CD4-positive, alpha-beta T cell treated with Interleukin-15 for 1 hour (primary cell): ENCODE data around the gene SLC25A29.
"Not testable (repeated sequence)": the region's sequence is repeated elsewhere in the genome, so short reads cannot be mapped to it uniquely, and the experiment has no call there.

Experiments used
- DNase-seq: peaks from one replicate; pipeline ENCODE4 v3.0.0-alpha.2; 2020

Gene SLC25A29

DNA sequence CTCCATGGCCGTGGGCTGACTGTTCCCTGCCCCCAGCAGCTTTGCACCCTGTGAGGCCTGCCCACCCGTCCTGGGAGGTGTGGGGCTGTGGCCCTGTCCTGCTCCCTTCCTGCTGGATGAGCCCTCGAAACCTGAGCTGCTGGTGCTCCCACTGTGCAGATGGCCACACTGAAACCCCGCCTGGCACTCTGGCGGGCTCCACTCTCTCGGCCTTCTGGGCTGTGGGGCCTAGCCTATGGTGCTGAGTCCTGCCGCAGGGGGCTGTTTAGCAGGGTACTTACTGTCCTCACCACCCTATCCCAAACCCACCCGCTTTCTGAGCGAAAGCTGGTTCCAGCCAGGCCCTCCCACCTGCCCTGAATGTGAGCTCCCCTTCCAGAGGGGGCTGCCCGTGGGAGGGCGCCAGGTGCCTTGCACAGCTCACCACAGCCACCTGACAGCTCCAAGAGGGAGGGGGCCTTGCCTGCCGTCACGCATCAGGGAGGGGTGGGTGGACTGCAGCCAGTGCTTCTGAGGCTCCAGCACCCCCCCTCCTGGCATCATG is 24.2 kb upstream of the SLC25A29 start:
- DNase-seq = no peak

- DNase-seq = no peak
Measured at GRCh38 chr14:100330007-100330344, 23.7 kb upstream of the SLC25A29 start.

DNA sequence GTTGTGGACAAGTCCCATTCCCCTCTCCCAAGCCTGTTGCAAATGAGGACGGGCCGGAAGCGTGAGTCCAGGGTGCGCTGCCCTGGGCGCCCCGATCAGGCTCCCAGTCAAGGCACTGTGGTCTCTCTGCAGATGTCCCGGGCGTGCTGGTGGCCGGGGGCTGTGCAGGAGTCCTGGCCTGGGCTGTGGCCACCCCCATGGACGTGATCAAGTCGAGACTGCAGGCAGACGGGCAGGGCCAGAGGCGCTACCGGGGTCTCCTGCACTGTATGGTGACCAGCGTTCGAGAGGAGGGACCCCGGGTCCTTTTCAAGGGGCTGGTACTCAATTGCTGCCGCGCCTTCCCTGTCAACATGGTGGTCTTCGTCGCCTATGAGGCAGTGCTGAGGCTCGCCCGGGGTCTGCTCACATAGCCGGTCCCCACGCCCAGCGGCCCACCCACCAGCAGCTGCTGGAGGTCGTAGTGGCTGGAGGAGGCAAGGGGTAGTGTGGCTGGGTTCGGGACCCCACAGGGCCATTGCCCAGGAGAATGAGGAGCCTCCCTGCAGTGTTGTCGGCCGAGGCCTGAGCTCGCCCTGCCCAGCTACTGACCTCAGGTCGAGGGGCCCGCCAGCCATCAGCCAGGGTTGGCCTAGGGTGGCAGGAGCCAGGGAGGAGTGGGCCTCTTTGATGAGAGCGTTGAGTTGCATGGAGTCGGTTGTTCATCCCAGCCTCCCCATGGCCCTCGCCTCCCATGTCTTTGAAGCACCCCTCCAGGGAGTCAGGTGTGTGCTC is 23.2 kb upstream of the SLC25A29 start:
- no peak for DNase-seq

DNA sequence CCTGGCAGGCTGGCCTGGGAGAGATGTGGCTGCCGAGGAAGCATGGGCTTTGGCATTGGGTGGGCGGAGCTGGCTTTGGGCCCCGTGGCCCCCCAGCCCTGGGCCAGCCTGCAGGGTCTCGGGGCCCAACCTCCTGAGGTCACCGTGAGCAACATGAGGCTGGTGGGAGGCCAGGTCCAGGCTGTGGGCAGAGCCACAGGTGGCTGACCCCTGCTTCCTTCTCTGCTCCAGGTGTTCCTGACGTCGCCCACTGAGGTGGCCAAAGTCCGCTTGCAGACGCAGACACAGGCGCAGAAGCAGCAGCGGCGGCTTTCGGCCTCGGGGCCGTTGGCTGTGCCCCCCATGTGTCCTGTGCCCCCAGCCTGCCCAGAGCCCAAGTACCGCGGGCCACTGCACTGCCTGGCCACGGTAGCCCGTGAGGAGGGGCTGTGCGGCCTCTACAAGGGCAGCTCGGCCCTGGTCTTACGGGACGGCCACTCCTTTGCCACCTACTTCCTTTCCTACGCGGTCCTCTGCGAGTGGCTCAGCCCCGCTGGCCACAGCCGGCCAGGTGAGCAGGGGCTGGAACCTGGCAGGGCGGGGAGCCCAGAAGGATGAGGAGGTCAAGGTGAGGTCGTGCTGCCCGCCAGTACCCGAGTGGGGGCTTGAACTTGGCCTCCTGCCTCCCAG is 22.4 kb upstream of the SLC25A29 start:
- DNase-seq = no peak

- no peak for DNase-seq
Measured at GRCh38 chr14:100327128-100327527, 20.9 kb upstream of the SLC25A29 start.

DNA sequence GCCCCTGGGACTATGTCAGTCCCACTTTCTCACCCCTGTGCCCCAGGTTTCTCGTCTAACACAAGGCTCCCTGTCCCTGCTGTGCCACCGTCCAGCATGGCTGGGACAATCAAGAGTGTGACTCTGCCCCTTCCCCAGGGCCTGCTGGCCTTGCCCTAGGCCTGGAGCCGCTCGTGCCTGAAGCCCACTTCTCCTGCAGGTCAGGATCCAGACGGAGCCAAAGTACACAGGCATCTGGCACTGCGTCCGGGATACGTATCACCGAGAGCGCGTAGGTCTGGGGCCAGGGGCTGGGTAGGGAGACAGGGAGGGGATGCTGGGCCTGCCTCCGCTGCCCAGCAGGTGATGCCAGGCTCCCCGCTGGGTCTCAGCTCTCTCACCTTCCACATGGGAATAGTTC is 19.7 kb upstream of the SLC25A29 start:
- no peak for DNase-seq

GRCh38 chr14:100325231-100325632 is 19.0 kb upstream of the SLC25A29 start:
- DNase-seq = no peak

- DNase-seq = no peak
Measured at GRCh38 chr14:100323942-100324307, 17.7 kb upstream of the SLC25A29 start.

GRCh38 chr14:100323121-100323941 is 17.1 kb upstream of the SLC25A29 start, which contains the start of gene SLC25A47:
Gene SLC25A47 (plus strand): TSS chr14:100323339. CDS start chr14:100323415, 76 bp downstream.
- no peak for DNase-seq

GRCh38 chr14:100322138-100322957 is 16.1 kb upstream of the SLC25A29 start:
- DNase-seq = no peak

DNA sequence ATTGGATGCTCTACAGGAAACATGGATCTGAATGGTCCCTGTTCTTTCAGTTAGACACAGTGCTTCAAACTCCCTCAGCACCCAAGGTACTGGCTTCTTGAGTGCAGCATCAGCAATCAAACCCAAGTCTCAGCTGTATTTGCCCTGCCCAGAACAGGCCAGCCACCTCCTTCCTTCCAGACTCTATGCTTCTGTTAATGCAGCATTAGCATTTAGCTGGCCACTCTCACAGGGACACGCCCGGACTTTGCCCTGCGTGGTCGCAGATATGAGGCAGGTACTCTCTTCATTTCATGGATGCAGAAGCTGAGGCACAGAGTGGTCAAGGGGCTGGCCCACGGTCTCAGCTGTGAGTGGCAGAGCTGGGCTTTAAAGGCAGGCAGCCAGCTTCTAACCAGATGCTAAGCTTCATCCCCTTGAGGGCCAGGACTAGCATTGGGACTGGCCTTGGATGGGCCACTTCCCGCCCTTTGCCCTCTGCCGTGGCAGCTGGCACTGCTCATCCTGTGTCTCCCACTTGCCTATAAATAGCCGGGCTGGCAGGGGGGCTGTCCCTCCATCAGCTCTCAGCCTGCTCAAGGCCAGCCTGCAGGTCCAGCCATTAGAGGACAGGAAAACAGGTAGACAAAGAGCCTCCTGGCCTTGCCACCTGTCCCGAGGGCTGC is 15.4 kb upstream of the SLC25A29 start:
- no peak for DNase-seq

GRCh38 chr14:100320157-100320856 is 14.1 kb upstream of the SLC25A29 start:
- no peak for DNase-seq

DNA sequence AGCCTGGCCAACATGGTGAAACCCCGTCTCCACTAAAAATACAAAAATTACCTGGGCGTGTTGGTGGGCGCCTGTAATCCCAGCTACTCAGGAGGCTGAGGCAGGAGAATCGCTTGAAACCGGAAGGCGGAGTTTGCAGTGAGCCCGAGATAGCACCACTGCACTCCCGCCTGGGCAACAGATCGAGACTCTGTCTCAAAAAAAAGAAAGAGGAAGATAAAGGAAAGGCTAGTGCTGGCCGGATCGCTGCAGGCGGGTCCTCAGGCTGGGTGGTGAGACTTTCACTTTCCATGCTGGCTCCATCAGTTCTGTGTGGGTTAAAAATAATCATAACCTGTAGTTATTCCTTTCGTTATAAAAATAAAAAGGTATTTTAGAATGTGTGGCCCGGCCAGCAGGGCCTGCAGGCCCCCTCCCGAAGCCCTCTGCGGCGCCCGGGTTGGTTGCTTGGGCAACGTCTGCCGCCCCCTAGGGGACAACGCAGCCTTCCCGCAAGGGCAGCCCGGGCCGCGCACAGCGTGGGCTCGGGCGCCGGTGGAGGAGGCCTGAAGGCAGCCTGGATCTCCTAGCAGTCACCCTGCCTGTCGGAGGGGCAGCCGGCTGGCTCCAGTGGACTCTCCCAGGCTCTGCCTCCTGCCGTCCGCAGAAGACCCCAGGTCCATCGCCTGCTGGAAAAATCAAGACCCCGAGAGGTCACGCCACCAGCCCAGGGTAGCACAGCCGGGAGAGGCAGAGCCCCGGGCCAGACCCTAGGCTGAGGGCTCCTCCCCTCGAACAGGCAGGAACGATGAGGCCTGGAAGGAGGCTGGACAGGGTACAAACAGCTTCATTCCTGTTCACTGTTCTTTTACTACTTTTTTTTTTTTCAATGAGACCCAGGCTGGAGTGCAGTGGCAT is 11.9 kb upstream of the SLC25A29 start:
- peak; percentile 68 for DNase-seq

DNA sequence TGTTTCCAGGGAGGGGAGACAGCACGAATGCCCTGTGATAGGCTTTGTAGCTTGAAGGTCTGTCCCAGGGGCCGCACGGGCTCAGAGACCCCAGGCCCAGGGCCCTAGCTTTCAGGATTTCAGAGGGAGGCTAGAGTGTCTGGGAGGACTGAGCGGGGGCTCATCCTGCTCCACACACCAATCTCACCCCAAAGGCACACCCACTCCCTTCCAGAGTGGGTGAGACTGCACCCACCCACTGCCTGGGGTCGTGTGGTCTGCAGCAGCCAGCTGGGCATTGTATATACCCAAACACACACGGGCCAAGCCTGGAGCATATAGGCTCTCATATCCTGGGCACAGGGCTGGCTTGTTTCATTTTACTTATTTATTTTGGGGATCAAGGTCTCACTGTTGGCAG is 11.1 kb upstream of the SLC25A29 start:
- DNase-seq = no peak

- DNase-seq = no peak
Measured at GRCh38 chr14:100314724-100315123, 8.5 kb upstream of the SLC25A29 start.

GRCh38 chr14:100313464-100314230 is 7.4 kb upstream of the SLC25A29 start:
- DNase-seq = no peak

DNA sequence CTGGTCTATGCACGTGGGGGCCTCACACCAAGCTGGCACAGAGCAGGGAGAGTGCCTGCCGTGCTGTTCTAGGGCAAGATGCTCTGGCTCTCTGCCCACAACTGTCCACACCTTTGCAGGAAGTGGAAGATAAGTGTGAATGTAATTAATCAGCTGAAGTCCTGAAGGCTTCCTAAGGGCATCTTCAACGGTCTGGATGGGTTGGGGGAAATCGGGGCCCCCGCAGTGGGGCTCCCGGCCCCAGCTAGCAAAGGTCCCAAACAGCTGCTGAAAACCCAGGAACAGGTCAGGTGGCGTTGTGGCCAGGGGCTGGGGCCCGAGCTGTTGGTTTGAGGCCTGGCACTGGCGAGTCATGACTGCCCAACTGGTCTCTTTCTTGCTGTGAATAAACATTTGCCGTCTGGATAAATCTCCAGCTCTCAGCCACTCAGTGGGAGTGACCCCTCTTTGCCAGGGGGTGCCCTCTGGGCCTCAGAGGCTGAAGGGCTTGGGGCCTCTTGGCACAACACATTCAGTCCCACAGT is 6.7 kb upstream of the SLC25A29 start:
- no peak for DNase-seq

DNA sequence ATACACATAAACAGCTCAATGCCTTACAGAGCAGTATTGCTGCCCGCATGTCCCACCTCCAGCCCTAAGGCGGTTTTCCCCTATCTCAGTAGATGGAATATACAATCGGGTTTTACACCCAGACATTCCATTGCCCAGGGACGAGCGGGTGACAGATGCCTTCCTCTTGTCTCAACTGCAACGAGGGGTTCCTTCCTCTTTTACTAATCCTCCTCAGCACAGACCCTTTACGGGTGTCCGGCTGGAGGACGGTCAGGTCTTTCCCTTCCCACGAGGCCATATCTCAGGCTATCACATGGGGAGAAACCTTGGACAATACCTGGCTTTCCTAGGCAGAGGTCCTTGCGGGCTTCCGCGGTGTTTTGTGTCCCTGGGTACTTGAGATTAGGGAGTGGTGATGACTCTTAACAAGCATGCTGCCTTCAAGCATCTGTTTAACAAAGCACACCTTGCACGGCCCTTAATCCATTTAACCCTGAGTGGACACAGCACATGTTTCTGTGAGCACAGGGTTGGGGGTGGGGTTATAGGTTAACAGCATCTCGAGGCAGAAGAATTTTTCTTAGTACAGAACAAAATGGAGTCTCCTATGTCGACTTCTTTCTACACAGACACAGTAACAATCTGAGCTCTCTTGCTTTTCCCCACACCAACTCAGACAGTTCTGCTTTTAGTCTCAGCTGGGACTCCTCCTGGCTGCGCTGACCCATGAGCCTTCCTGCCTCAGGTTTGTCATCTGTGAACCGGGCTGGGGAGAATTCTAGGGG is 6.0 kb upstream of the SLC25A29 start:
- not testable (repeated sequence) for DNase-seq
